Adrenal gland (tissue), 12 donors: ENCODE measurements around the gene NSMF. TPM values are rescaled to one million over a fixed set of nuclear protein-coding genes. Genes with fewer than 3 reads are reported as not detected.

Experiments
- DNase-seq, 7 donors: peaks; one replicate each; pipeline ENCODE4 v3.0.0-alpha.2; 2019 to 2020
- H3K27ac ChIP-seq, 5 donors: fragments of 200-600 bp; sonication (generic) in 4 of 5; 1 replicate in 3 of 5; 2 replicates in 2 of 5; pipeline versions ENCODE4 v1.5.1 to v1.8.0; 2016 to 2020; ENCODE audit warnings: mild to moderate bottlenecking in 1 of 5
- H3K27me3 ChIP-seq: fragments of 200-600 bp; 2 replicates; pipeline ENCODE4 v1.8.0; 2021
- H3K36me3 ChIP-seq, 2 donors: fragments of 200-600 bp; replicated peaks in 1 of 2; 1 replicate in 1 of 2; 2 replicates in 1 of 2; pipeline versions ENCODE4 v1.5.1 to v1.8.0; 2018 to 2022
- H3K4me1 ChIP-seq, 2 donors: fragments of 200-600 bp; replicated peaks in 1 of 2; 1 replicate in 1 of 2; 2 replicates in 1 of 2; pipeline versions ENCODE4 v1.5.1 to v1.8.0; 2018 to 2021
- H3K4me3 ChIP-seq, 4 donors: fragments of 200-600 bp; sonication (generic) in 3 of 4; one replicate each; pipeline ENCODE4 v1.5.1; 2016 to 2018
- H3K9me3 ChIP-seq, 3 donors: fragments of 200-600 bp; sonication (generic) in 1 of 3; replicated peaks in 1 of 3; 1 replicate in 2 of 3; 2 replicates in 1 of 3; pipeline versions ENCODE4 v1.5.1 to v1.8.0; 2016 to 2021
- POLR2A ChIP-seq, 2 donors: fragments of 450-650 bp; IDR thresholded peaks; one replicate each; pipeline ENCODE4 v1.6.1; 2017; ENCODE audit warnings: antibody characterized with exemption in 2 of 2, mild to moderate bottlenecking in 2 of 2, moderate library complexity in 1 of 2
- WGBS, 4 donors: extraction: QIAGEN DNeasy Blood & Tissue Kit in 2 of 4; methylation state at CpG; one replicate each; pipeline versions ENCODE4 v1.1.5 to v1.1.7; 2013 to 2017; 5-methylcytosine and 5-hydroxymethylcytosine counted together
- intact Hi-C, 2 donors: fragments of 100-400 bp; cut with DNase I; formaldehyde crosslinking; loops; one replicate each; pipeline versions ENCODE4 v1.14.1 to v1.15.0; 2022 to 2023
- polyA plus RNA-seq, 3 donors: library from polyadenylated mRNA; stranded (reverse); fragments of 200-250 nt in 2 of 3; fragments of 350-450 nt in 1 of 3; fragmentation: Illumina TruSeq in 1 of 3; extraction: RNeasy Lipid Tissue Mini Kit (QIAGEN cat#74804) in 1 of 3; gene quantifications; one replicate each; pipeline ENCODE4 v1.2.3, GENCODE V29; 2013 to 2014
- total RNA-seq, 9 donors: library from RNA; depleted of rRNA in 4 of 9; stranded (reverse); fragments of >200 nt in 4 of 9; fragments of 120-200 nt in 1 of 9; fragmentation: NEBNext Ultra II Directional in 1 of 9; extraction: Animal tissue kit (Norgen Biotek cat#: 25700) in 1 of 9; gene quantifications; one replicate each; pipeline versions ENCODE4 v1.1.0 to v1.2.4, GENCODE V29; 2013 to 2023
- TF ChIP-seq, protein P1 (sequence below), 6 experiments: fragments of 450-650 bp in 4 of 6; fragments of 200-600 bp in 2 of 6; sonication (generic) in 1 of 6; IDR thresholded peaks; 1 replicate in 5 of 6; 2 replicates in 1 of 6; pipeline versions ENCODE4 v1.5.1 to v1.8.0; 2016 to 2021; ENCODE audit warnings: antibody characterized with exemption in 6 of 6, mild to moderate bottlenecking in 2 of 6, moderate library complexity in 1 of 6
- donor health status: healthy with polysubstance abuse.
- donor health status: Bipolar disorder and iron deficiency.
- donor health status: DM: yes; HTN: yes; CAD: no.
- donor health status: DM: no; HTN: no; CAD: no.
- donor health status: DM: no; HTN: no; CAD: no.
- donor health status: DM: yes; HTN: yes; CAD: no.

The NSMF gene
- total and polyA plus RNA-seq, 12 donors, result 8.7 to 118 (median 25.9) TPM

DNA sequence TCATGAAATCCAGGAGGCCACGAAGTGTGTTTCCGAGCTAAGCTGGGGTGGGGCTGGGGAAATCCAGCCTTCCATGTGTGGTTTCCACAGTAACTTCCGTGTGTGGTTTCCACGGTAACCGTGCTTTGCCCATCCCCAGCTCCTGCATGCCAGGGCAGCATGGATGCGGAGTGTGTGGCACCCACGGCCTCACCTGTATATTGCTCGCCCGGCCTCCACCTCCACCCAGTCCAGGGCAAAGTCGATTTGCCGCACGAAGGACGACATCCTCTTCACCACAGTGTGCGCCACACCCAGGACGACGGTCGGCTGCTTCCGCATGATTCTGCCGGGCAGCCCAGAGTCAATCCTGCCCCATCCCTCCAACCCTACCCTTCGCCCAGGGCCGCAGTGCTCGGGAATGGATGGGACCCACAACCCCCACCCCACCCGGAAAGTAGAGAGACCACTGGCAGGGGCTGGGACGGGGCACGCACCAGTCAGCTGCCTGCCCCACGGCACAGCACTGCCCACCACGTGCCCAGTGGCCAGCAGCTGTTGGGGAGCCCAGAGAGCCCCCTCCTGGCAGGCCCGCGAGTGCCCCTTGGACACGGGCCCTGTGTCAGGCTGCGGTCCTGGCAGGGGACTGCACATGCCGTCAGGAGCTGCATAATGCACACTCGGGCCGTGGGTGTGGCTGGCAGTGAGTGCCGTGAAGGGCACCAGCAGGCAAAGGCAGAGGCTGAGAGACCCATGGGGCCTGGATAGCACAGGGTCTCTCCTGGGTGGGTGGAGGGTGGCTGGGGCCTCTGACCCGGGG is 39.0 kb upstream of the NSMF start:
- H3K27ac ChIP-seq, result no peak overlapping the region
- H3K4me3 ChIP-seq, result no peak overlapping the region
- TF ChIP-seq, protein P1, sequence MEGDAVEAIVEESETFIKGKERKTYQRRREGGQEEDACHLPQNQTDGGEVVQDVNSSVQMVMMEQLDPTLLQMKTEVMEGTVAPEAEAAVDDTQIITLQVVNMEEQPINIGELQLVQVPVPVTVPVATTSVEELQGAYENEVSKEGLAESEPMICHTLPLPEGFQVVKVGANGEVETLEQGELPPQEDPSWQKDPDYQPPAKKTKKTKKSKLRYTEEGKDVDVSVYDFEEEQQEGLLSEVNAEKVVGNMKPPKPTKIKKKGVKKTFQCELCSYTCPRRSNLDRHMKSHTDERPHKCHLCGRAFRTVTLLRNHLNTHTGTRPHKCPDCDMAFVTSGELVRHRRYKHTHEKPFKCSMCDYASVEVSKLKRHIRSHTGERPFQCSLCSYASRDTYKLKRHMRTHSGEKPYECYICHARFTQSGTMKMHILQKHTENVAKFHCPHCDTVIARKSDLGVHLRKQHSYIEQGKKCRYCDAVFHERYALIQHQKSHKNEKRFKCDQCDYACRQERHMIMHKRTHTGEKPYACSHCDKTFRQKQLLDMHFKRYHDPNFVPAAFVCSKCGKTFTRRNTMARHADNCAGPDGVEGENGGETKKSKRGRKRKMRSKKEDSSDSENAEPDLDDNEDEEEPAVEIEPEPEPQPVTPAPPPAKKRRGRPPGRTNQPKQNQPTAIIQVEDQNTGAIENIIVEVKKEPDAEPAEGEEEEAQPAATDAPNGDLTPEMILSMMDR (IDR thresholded peaks at IDR 0.05), result no peak
- TF ChIP-seq POLR2A (IDR thresholded peaks at IDR 0.05), result no peak
- 92 to 95% (median 93%) methylated on average over 18 to 36 of the region's 36 CpGs for WGBS, 4 donors
- H3K27me3 ChIP-seq, result no peaks in the 10 kb centered on the region
- intact Hi-C loops, result no loop called here
- no peak for DNase-seq
- H3K36me3 ChIP-seq, result no peaks in the 10 kb centered on the region
- no peaks in the 10 kb centered on the region for H3K9me3 ChIP-seq
- no peaks in the 10 kb centered on the region for H3K4me1 ChIP-seq

DNA sequence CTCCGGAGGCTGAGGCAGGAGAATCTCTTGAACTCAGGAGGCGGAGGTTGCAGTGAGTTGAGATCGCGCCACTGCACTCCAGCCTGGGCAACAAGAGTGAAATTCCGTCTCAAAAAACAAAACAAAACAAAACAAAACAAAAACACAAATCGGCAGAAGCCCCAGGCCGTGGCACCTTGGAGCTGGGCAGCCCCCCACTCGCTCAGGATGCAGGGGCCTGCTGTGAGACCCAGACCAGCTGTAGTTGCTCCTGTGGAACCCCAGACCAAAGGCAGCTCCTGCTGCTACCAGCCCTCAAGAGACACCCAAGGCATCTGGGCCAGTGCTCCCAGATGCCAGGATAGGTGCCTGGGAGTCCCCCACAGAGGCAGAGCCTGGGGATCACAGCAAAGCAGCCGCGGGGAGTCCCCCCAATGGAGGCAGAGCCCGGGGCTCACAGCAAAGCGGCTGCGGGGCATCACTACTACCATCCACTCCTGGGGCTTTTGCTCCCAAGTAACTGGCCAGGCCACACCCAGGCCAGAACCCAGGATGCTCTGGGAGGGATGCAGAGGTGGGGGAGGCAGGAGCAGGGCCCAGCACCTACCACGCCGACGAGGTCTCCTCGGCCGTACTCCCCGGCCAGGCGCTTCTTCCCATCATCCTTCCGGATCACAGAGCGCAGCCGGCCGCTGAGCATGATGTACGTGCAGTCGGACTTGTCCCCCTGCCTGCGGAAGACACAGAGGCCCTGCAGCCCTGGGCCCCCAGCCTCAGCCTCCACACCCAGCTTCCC is 37.7 kb upstream of the NSMF start:
- TF ChIP-seq POLR2A (IDR thresholded peaks at IDR 0.05), result no peak
- H3K36me3 ChIP-seq, result no peaks in the 10 kb centered on the region
- no peaks in the 10 kb centered on the region for H3K4me1 ChIP-seq
- H3K27ac ChIP-seq, result no peak overlapping the region
- no peak overlapping the region for H3K4me3 ChIP-seq
- intact Hi-C loops, result no loop called here
- WGBS, 4 donors, result 91 to 97% (median 96%) methylated on average over 10 to 27 of the region's 27 CpGs
- no peaks in the 10 kb centered on the region for H3K9me3 ChIP-seq
- H3K27me3 ChIP-seq, result no peaks in the 10 kb centered on the region
- DNase-seq, result no peak

DNA sequence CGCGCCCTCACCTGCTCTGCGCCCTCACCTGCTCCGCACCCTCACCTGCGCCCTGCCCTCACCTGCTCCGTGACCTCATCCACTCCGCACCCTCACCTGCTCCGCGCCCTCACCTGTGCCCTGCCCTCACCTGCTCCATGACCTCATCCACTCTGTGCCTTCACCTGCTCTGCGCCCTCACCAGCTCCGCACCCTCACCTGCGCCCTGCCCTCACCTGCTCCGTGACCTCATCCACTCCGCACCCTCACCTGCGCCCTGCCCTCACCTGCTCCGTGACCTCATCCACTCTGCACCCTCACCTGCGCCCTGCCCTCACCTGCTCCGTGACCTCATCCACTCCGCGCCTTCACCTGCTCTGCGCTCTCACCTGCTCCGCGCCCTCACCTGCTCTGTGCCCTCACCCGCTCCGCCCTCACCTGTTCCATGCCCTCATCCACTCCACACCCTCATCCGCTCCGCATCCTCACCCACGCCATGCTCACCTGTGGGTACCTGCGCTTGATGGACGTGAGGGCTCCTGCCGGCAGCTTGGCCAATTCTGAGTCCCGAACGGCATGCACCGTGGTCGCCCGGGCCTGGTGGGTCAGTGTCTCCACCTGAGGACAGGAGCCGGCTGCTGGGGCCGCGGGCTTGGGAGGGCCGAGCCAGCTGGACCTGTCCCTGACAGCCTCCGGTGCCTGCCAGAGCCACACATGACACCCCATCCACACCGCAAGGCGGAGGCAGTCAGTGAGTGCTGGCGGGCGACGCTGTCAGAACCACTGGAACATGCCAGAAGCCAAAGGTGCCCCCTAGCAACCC is 35.6 kb upstream of the NSMF start:
- TF ChIP-seq POLR2A (IDR thresholded peaks at IDR 0.05), result no peak
- TF ChIP-seq, protein P1 (IDR thresholded peaks at IDR 0.05), result no peak
- H3K27me3 ChIP-seq, result no peaks in the 10 kb centered on the region
- intact Hi-C loops, result no loop called here
- H3K9me3 ChIP-seq, result no peaks in the 10 kb centered on the region
- 96 to 98% (median 97%) methylated on average over 37 to 46 of the region's 46 CpGs for WGBS, 4 donors
- no peak for DNase-seq
- no peak overlapping the region for H3K27ac ChIP-seq
- H3K4me3 ChIP-seq, result no peak overlapping the region
- no peaks in the 10 kb centered on the region for H3K36me3 ChIP-seq
- no peaks in the 10 kb centered on the region for H3K4me1 ChIP-seq

DNA sequence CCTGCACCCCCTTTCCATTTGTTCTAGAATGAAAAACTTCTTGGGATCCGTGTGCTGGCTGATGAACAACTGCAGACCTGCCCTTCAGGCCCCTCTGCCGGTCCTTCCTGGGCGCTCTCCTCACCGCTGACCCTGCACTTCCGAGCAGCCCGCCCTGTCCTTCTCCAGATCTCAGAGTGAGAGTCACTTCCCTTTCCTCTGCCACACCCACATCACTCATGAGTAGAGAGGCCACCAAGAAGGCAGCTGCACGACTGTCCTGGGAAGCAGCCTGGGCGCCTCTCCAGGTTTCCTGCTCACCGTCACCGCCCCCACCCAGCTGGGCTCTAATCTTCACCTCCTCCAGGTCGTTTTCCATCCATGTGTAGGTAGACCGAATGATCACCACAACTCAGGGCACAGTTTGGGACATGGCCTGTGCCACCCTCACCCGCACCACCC is 35.0 kb upstream of the NSMF start:
- H3K4me1 ChIP-seq, result no peaks in the 10 kb centered on the region
- H3K27me3 ChIP-seq, result no peaks in the 10 kb centered on the region
- intact Hi-C loops, result no loop called here
- peak in 1 of 7 donors; percentile 20 for DNase-seq
- no peaks in the 10 kb centered on the region for H3K36me3 ChIP-seq
- no peaks in the 10 kb centered on the region for H3K9me3 ChIP-seq
- TF ChIP-seq POLR2A (IDR thresholded peaks at IDR 0.05), result no peak
- TF ChIP-seq, protein P1 (IDR thresholded peaks at IDR 0.05), result no peak
- no peak overlapping the region for H3K27ac ChIP-seq
- 77 to 85% (median 79%) methylated on average over 13 of the region's 13 CpGs for WGBS, 4 donors
- H3K4me3 ChIP-seq, result no peak overlapping the region
